Cardiac septum (tissue), 1 donor: ENCODE measurements around the gene SORBS1. TPM values are rescaled to one million over a fixed set of nuclear protein-coding genes. Genes with fewer than 3 reads are reported as not detected.
A peak's percentile ranks its signal among the peaks of the same experiment; 100 is the strongest.

Experiments used
- DNase-seq: peaks from one replicate; pipeline ENCODE4 v3.0.0-alpha.2; 2020; ENCODE audit warnings: low spot score
- intact Hi-C: fragments of 100-400 bp; cut with DNase I; formaldehyde crosslinking; loops from one replicate; pipeline ENCODE4 v1.14.0; 2022
- total RNA-seq: library from RNA; stranded (reverse); fragmentation: NEBNext Ultra II Directional; extraction: Animal tissue kit (Norgen Biotek cat#: 25700); gene quantifications from one replicate; pipeline ENCODE4 v1.2.1, GENCODE V29; 2021
- donor health status: DM: no; HTN: no; CAD: no.

SORBS1 gene
- total RNA-seq, 1 donor from 2014 or later, result 1,045 TPM

DNA sequence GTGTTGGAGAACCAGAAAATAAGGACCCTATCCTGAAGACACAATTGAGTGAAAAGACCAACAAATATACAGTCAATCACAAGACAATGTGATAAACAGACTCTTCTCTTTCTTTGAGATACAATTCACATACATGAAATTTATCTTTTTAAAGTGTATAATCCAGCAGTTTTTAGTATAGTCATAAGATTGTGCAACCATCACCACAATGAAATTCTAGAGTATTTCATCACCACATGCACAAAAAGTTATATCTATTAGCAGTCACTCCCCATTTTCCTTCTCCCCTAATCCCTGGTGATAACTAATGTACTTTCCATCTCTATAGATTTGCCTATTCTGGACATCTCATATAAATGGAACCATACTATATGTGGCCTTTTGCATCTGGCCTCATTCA lies 8.2 kb upstream of the SORBS1 start:
- intact Hi-C loops, result no loop called here
- DNase-seq, result no peak

DNA sequence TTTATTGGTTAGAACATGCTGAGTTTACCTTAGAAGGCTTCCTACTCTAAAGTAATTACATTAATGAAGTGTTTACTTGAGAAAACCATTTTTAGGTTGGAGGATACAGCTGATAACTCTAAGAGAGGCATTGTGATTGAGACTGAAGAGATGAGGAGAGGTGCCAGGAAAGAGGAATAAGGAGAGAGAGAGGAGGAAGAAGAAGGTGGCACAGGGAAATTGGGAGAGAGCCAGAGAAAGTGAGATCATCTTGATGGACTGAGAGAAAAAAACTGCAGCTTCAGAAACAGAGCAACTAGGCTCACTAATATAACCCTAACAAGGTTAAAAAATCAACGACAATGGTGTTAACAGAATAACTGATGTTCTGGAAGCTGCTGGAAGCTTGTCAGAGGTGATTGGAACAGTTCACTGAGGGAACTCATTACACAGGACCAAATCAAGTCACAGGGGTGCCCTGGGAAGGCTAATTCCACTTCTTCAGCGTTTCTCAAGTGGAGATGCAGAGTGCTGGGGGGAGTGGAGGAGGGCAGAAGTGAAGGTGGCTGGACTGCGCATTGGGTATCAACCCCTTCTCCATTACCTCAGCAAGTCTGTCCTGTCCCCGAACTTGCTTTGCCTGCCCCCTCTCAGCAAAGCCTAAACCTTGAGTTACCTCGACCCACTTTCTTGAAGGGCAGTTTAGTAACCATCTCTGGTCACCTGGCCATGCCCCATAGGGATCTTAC lies 6.9 kb upstream of the SORBS1 start:
- DNase-seq, result no peak
- intact Hi-C loops, result no loop called here

DNA sequence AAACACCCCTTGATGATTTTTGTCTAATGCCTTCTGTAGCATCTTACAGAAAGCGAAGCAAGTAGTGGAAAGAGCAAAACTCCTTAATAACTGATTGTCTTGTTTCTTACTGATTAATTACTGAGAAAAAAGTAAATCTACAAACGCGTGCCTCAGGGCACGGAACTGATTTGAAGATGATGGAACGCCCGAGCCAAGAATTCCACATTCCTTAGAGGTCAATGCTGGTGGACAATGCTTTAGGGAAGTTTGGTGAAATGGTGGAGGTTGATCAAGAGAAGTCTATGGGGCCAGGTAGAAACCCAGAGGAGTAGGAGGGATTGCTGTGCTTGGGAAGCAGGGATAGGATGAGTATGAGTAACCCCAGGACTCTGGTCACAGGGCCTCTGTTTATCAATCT lies 5.0 kb upstream of the SORBS1 start:
- no peak for DNase-seq
- intact Hi-C loops, result no loop called here

DNA sequence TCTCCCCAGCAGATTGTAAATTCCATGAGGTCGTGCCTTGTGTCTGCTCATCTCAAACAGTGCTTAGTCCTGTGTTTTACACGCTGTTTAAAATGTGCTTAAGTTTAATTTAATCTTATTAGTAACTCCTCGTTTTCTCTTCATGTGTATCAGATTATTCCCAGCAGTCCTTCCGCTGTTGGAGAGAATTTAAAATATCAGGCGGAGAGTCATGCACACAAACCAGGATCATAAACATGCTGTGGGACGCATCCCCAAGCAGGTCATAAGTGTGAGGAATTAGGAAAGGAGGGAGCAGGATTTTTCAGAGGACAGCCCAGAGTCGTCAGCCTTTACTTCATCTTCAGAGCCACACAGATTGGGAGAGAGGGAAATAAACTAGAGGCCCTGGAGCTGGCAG lies 4.2 kb upstream of the SORBS1 start:
- no peak for DNase-seq
- intact Hi-C loops, result no loop called here

DNA sequence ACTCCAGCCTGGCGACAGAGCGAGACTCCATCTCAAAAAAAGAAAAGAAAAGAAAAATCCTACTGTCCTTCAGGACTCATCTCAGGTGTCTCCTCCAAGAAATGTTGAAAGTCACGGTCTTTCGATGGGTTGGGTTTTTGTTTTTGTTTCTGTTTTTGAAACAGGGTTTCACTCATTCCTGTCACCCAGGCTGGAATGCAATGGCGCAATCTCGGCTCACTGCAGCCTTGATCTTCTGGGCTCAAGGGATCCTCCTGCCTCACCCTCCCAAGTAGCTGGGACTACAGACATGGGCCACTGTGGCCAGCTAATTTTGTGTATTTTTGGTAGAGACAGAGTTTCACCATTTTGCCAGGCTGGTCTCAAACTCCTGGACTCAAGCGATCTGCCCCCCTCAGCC lies 3.1 kb upstream of the SORBS1 start:
- no peak for DNase-seq
- intact Hi-C loops, result loop anchor here (5.0 kb wide), 1 partner anchor 38 kb away; no protein-coding TSS in a partner anchor

DNA sequence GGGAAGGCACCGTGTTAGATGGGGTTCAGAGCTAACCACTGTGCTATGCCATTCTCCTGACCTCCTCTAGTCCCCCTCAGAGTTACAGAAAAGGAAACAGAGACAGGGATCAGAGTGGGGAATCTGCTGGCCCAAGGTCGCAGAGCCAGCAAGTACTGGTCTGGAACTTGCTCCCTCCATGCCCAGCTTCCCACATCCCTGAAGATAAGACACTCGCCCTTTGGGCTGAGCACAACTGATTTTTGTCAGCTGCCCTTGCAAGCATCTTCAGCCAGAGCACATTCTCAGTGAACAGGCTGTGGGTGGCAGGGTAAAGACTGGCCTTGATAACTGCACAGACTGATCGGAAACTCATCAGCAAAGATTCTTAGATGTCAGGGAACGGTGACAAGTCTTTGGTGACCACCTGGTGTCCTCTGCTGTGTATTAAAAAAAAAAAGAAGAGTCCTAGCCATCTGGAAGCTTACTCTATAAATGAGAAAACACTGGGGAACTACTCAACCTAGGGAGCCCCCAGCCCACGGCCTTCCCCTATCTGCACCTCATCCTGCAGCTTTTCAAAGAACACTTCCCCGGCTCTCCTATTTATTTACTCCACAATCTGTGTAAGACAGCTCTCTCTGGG lies 1.3 kb upstream of the SORBS1 start:
- no peak for DNase-seq
- intact Hi-C loops, result loop anchor here (5.0 kb wide), 1 partner anchor 40 kb away; no protein-coding TSS in a partner anchor

DNA sequence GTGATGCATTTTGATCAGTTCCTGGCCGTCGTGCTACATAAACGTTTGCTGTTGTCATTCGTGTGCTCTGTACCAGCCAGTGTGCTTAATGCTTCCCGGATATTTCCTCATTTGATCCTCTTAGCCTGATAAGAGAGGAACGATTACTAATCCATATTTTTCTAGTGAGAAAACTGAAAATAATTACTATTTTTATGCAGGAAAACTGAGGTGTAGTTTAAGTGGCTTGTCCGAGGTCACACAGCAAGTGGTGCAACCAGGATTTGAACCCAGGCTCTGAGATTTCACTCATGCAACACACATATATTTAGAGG lies 650 bp upstream of the SORBS1 start:
- no peak for DNase-seq
- intact Hi-C loops, result loop anchor here (2.0 to 5.0 kb wide), 3 partner anchors 40 to 117 kb away; no protein-coding TSS in a partner anchor

DNA sequence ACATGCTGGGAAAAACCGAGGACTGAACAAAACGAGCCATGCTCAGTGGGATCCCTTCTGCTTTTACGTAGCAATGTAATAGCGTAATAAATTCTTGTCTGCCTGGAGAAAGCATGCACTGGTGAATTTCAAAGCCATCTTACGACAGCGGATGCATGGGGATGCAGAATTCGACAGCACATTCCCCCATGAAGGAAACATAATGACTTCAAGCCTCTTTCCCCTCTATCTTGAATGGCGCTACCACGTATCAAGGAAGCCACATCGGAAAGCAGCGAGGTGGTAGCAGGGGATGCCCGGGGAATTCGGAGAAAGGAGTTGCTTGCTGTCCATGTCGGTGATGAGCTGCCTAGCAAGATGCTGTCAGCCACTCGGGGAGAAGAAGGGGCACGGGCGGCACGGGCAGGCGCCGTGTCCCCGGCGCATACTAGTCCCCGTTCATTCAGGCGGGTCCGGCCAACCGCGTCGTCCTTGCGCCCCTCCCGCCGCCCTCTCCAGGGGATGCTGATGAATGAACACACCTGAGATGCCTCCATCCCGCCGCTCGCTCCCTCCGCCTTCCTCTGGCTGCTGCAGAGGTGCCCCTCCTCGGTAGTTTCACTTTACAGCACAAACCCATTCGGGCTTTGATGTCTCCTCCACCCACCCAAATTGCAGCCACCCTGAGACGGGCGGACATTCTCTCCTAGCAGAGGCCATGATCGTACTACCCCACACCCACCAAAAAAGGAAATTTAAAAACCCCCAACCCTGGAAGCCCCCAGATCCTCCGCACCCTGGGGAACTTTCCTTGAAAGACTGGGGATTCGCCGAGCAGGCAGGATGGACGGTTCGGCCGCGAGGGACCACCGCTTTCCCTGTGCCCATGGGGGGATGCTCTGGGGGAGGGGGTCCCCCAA lies 644 bp downstream of the SORBS1 start:
- intact Hi-C loops, result loop anchor here (2.0 to 5.0 kb wide), 3 partner anchors 42 to 116 kb away; no protein-coding TSS in a partner anchor
- DNase-seq, result peak; percentile 84

DNA sequence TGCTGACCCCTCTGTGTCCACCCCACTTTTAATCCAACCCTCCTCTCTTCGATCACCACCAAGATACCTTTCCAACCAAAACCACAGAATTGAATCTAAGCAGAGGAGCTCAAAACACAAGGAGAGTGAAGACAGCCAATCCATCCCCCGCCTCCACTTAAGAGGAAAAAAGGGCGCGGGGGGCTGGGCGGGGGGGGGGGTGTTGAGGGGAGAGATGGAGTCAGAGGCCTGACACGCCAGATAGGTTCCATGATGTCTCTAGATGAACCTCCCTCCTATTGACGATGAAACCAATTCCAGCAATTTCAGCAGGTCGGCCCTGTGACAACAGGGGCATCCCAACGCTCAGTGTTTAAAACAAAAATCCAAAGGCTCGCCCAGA lies 1.3 kb downstream of the SORBS1 start:
- DNase-seq, result no peak
- intact Hi-C loops, result loop anchor here (2.0 to 5.0 kb wide), 5 partner anchors 15 to 115 kb away; no protein-coding TSS in a partner anchor

DNA sequence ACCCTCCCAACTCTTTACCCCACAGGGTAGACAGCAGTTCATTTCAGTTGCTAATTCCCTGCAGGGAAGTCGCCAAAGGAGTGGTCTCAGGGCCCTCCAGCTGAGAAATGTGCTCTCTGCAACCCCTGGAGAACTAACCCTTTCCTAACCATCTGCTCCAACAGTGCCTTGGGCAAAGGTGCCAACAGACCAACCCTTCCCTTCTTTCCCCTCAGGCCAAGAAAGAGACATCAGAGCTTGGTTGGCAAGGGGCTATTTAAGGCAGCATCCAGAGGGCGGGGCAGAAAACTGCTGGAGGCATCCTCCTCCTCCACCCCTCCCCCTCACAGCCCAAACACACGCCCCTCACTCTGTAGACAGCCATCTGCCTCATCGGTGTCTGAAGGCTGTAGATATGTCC lies 1.7 kb downstream of the SORBS1 start:
- no peak for DNase-seq
- intact Hi-C loops, result loop anchor here (2.0 kb wide), 2 partner anchors 15 to 47 kb away; no protein-coding TSS in a partner anchor

DNA sequence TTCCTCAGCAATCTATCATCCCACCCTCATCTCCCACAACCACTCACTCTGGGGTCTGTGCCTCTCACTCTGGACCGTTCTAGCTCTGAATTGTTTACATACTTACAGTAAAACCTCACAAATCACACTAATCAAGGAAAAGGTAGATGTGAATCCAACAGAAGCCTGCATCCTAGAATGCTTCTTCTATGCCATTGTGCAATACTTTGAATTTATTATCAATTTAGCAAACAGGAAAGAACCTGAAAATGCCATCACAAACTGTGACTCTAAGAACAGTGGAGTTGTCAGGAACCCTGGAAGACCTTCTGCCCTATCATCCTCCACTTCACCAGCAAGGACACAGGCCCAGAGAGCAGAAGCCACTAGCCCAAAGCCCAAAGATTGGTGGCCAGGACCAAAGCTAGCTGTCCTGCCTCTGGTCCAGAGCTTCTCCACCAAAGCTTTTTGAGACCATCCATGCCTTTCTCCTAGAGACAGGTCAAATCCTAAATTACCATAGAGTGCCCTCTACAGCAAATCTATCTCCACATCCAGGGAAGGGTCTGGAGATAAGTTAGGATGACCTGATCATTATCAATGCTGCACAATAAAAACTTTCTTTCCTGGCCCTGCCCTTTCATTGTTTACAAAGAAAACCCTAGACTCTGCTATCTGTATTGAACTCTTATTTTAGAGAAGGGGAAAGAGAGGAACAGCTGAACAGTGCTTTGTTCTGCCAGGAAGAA lies 2.4 kb downstream of the SORBS1 start:
- intact Hi-C loops, result loop anchor here (2.0 kb wide), 2 partner anchors 14 to 46 kb away; no protein-coding TSS in a partner anchor
- DNase-seq, result no peak

DNA sequence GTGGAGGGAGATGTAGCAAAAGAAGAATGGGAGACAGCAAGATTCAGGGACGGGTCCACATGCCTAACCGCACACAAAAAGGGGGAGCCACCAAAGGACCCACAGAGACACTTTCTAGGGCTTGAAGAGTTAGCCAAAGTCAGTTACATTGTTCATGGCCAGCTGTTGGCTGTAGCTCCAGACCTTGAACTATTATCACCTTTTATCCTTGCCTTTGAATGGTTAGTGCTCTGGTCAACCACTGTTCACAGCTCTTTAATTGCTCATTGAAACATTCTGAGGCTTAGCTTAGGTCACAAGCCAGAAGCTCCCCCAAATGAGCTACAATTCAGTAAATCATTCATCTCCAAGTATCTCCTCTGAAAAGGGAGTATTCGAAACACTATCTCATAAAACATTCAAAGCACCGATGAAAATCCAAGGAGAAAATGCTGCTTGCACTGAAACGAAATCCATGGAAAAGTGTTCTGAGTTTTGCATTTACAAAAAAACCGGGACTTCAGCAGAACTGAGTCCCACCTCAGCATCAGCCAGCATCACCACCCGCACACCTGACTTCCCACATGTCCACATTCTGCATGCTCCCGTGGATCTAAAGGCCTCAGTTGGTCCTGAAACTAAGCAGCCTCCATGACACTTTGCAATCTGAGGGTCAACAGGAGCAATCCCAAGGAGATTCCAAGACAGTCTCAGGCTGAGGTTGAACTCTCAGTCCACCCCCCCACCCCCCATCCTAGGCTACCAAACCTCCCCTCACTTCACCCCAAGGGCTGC lies 4.0 kb downstream of the SORBS1 start:
- intact Hi-C loops, result no loop called here
- no peak for DNase-seq

DNA sequence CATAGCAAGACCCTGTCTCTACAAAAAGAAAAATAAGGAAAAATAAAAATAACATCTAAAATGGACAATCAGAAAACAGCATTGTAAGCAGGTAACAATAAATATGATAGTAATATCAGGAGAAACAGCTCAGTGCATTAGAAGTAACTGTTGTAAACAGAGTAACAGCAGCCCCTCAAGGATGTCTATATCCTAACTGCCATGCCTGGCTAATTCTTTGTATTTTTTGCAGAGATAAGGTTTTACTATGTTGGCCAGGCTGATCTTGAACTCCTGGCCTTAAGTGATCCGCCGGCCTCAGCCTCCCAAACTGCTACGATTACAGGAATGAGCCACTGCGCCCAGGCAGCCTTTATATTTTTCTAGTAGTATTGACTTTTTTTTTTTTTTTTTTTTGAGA lies 7.5 kb downstream of the SORBS1 start:
- intact Hi-C loops, result no loop called here
- DNase-seq, result no peak

DNA sequence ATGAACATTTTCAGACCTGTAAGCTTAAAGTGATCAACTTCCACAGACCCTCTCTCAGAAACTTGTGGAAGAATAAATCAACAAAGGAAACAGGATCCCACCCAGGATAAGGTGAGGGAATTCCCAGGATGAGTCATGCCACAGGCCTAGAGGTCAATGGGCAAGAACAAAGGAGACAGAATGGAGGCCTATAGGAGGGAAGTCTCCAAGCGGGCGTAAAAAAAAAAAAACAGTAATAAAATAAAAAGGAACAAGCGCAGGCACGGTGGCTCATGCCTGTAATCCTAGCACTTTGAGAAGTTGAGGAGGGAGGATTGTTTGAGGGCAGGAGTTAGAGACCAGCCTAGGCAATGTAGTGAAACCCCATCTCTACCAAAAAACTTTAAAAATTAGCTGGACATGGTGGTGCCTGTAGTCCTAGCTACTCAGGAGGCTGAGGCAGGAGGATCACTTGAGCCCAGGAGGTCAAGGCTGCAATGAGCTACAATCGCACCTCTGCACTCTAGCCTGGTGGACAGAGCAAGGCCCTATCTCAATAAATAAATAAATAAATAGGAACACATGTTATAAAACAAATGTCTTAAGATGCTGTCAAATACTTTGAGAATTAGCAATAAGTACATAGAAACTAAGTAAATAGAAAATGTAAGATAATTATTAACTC lies 8.4 kb downstream of the SORBS1 start:
- no peak for DNase-seq
- intact Hi-C loops, result no loop called here

DNA sequence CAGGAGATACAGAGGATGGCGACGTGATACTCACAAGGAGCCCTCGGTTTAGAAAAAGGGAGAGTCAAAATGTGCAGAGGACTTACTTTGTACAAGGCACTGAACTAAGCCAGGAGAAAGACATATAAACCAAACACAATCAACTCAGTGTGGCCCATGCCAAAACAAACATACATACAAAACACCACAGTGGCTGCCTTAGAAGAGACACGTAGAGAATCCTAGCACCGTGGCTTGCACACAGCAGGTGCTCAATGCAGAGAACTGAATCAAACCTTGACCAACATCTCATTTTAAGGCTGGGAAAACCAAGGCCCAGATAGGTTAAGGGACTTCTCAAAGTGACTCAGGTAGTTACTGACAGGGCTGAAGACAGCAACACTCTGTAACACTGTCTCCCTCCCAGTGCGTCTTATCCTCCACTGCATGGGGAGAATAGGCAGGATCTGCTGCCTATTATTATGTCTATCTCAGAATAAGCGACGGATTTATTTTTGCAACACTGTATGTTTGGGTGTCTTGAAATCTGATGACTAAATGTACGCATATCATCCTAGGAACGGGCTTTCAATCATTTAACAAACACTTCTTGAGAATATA lies 11.0 kb downstream of the SORBS1 start:
- intact Hi-C loops, result no loop called here

DNA sequence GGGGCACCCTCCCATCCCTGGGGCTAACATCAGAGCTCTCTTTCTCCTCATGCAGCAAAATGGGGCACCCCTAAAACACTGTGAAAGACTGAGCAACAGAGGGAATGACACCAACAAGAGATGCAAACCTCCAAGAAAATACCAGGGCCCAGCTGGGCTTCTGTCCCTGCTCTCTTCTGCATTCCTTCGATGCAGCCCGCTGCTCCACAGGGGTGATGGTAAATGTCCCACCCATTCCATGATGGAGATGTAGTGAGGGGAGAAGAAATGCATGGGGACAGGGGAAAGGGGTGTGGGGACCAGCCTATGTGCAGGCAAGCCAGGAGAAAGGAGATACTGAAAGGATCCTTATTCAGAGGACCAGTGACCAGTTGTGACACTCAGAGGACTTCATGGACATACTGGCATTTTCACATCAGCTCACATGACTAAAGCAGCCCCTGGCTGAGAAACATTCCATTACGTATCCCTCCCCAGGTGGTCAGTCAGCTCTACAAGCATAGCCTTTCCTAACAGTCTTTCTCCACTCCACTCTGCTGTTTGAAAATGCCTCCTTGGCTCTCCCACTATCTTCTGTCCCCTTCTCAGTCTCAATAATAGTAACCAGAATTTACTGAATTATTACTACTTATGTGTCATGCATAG lies 13.3 kb downstream of the SORBS1 start:
- intact Hi-C loops, result no loop called here
- DNase-seq, result no peak

More for the DNA sequence above, 11.0 kb downstream of the SORBS1 start:
- DNase-seq, result no peak

DNA sequence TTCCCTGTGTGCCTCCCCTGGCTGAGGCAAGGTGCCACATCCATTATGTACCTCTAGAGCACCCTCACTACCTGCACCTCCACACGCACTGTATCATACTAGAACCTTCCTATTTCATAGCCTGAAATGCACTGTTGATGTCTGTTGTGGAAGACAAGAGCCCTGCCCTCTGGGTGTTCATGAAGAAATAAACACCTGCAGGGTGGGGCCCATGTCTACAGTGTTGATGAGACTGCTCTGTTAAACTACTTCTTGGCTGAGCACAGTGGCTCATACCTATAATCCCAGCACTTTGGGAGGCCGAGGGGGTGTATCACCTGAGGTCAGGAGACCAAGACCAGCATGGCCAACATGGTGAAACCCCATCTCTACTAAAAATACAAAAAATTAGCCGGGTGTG lies 14.0 kb downstream of the SORBS1 start:
- DNase-seq, result no peak
- intact Hi-C loops, result no loop called here
